ENCODE data around the gene ADCY5.

DNA sequence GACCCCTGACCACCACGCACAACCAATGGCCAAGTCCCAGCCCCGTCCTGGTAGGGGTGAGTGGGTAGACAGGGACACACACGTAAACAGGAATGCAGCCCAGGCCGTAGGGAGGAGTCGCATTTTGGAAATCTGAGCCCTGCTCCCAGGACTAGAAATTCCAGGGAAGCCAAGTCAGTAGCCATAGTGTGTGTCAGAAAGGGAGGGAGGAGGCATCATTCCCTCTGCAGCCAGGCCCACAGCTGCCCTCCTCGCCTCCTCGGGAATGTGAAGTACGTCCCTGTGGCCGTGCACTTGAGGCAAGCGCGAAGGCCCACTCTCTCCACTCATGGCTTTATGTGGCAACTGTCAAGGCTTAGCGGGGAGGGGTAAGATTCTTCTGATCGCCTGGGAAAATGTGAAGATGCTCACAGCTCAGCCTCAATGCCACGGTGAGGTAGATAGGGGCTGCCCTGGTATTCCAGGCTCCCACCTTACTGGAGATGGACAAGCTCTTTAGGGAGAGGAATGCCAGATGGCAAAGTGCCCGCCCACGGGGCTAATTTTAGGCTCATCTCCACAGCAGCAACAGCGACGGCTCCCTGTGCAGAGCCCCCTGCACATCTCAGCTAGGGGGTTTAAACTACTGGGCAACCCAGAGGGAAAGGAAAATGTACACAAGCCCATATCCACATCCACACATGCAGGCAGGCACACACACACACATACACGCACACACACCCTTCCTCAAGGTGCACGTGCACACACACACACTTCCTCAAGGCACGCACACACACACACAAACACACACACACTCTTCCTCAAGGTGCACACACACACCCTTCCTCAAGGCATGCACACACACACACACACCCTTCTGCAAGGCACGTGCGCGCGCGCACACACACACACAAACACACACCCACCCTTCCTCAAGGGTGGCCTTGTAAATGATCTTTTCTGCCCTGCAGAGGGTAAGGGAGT, 65.5 kb downstream of the ADCY5 start:
- TF ChIP-seq, protein P1, sequence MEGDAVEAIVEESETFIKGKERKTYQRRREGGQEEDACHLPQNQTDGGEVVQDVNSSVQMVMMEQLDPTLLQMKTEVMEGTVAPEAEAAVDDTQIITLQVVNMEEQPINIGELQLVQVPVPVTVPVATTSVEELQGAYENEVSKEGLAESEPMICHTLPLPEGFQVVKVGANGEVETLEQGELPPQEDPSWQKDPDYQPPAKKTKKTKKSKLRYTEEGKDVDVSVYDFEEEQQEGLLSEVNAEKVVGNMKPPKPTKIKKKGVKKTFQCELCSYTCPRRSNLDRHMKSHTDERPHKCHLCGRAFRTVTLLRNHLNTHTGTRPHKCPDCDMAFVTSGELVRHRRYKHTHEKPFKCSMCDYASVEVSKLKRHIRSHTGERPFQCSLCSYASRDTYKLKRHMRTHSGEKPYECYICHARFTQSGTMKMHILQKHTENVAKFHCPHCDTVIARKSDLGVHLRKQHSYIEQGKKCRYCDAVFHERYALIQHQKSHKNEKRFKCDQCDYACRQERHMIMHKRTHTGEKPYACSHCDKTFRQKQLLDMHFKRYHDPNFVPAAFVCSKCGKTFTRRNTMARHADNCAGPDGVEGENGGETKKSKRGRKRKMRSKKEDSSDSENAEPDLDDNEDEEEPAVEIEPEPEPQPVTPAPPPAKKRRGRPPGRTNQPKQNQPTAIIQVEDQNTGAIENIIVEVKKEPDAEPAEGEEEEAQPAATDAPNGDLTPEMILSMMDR (IDR thresholded peaks at IDR 0.05 in 8 of 11, conservative IDR thresholded peaks at IDR 0.05 in 3 of 11), result no peak
- peak in 2 of 3 donors; percentile 16 to 32 for TF ChIP-seq POLR2AphosphoS5 (IDR thresholded peaks at IDR 0.05)

All from spleen (tissue), 7 donors.